Hepatocyte (in vitro differentiated cells): Measurements from ENCODE around the gene LYRM4.

Experiments
- CTCF ChIP-seq: fragments of 200-600 bp; sonication (generic); IDR thresholded peaks from 2 replicates; pipeline ENCODE4 v1.5.1; 2016; ENCODE audit warnings: antibody characterized with exemption, mild to moderate bottlenecking; ENCODE audit not compliant: poor library complexity
- EZH2 ChIP-seq: fragments of 200-600 bp; sonication (generic); IDR thresholded peaks from 2 replicates; pipeline ENCODE4 v1.6.1; 2016; ENCODE audit warnings: antibody characterized with exemption, mild to moderate bottlenecking, borderline replicate concordance

- TF ChIP-seq CTCF (no peak), EZH2 (no peak)
These were observed 176.4 kb downstream of the LYRM4 start for GRCh38 chr6:5084360-5084780.
